ENCODE results near the gene DMBT1.

- TF ChIP-seq TCF7 (IDR thresholded peaks at IDR 0.05; ENCODE audit: borderline replicate concordance): no peak
- TF ChIP-seq, protein P1, sequence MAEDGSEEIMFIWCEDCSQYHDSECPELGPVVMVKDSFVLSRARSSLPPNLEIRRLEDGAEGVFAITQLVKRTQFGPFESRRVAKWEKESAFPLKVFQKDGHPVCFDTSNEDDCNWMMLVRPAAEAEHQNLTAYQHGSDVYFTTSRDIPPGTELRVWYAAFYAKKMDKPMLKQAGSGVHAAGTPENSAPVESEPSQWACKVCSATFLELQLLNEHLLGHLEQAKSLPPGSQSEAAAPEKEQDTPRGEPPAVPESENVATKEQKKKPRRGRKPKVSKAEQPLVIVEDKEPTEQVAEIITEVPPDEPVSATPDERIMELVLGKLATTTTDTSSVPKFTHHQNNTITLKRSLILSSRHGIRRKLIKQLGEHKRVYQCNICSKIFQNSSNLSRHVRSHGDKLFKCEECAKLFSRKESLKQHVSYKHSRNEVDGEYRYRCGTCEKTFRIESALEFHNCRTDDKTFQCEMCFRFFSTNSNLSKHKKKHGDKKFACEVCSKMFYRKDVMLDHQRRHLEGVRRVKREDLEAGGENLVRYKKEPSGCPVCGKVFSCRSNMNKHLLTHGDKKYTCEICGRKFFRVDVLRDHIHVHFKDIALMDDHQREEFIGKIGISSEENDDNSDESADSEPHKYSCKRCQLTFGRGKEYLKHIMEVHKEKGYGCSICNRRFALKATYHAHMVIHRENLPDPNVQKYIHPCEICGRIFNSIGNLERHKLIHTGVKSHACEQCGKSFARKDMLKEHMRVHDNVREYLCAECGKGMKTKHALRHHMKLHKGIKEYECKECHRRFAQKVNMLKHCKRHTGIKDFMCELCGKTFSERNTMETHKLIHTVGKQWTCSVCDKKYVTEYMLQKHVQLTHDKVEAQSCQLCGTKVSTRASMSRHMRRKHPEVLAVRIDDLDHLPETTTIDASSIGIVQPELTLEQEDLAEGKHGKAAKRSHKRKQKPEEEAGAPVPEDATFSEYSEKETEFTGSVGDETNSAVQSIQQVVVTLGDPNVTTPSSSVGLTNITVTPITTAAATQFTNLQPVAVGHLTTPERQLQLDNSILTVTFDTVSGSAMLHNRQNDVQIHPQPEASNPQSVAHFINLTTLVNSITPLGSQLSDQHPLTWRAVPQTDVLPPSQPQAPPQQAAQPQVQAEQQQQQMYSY (CRISPR knock-in tag; IDR thresholded peaks at IDR 0.05): no peak
Measured at GRCh38 chr10:122575776-122576175, 15.2 kb downstream of the DMBT1 start.

All from GM12878 (cell line).